Cardiac fibroblast (primary cell): Measurements from ENCODE around the gene LIMA1.
A peak's percentile ranks its signal among the peaks of the same experiment; 100 is the strongest.

Source experiments
- DNase-seq, 2 donors: peaks; one replicate each; pipeline versions ENCODE4 v3.0.0 to v3.0.0-alpha.2; 2010; ENCODE audit warnings: low read depth in 2 of 2
- H3K4me3 ChIP-seq, 2 donors: replicated peaks in 1 of 2; 1 replicate in 1 of 2; 2 replicates in 1 of 2; pipeline ENCODE4 v1.5.1; 2011; ENCODE audit warnings: low read depth in 2 of 2, low read length in 2 of 2, mild to moderate bottlenecking in 2 of 2, moderate library complexity in 1 of 2
- CTCF ChIP-seq: IDR thresholded peaks from one replicate; pipeline ENCODE4 v1.5.1; 2011; ENCODE audit warnings: low read depth, mild to moderate bottlenecking, low read length, inconsistent platforms

LIMA1 gene

GRCh38 chr12:50257236-50258166 lies 25.8 kb downstream of the LIMA1 start:
- no peak for TF ChIP-seq CTCF
- no peak overlapping the region for H3K4me3 ChIP-seq
- DNase-seq: peak; percentile 59 to 77

- no peak overlapping the region for H3K4me3 ChIP-seq
- TF ChIP-seq CTCF: no peak
- DNase-seq: no peak
These were observed 26.6 kb downstream of the LIMA1 start for GRCh38 chr12:50256761-50257160.

- TF ChIP-seq CTCF: no peak
- DNase-seq: no peak
- H3K4me3 ChIP-seq: no peak overlapping the region
These were observed 30.2 kb downstream of the LIMA1 start for GRCh38 chr12:50252977-50253602.

GRCh38 chr12:50251619-50252252 lies 31.6 kb downstream of the LIMA1 start:
- no peak overlapping the region for H3K4me3 ChIP-seq
- no peak for DNase-seq
- TF ChIP-seq CTCF: no peak

DNA sequence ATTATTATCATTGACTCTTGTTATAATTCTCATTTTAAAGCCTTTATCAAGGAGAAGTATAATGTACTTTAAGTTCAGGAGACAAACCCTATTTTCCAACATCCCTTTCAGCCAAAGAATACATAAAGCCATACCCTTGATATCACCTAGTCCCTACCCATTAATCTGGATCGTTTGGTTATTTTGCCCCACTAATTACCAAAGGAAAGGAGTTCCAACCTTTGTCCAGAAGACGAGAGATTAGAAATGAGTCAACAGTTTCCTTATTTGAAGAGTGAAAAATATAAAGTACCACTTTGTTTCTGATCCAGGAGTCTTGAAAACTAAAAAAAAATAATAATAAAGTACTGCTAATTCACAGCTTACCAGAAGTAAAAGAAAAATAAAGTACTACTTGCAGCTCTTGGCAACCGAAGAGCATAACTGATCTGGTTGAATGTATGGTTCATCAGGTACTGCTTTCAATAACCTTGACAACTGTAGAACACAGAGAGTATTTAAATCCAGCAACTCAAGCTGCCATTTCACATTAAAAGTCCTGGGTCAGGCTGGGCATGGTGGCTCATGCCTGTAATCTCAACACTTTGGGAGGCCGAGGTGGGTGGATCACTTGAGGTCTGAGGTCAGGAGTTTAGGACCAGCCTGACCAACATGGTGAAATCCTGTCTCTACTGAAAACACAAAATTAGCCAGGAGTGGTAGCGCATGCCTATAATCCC lies 33.7 kb downstream of the LIMA1 start:
- TF ChIP-seq CTCF: no peak
- DNase-seq: peak in 1 of 2 donors; percentile 32
- no peak overlapping the region for H3K4me3 ChIP-seq

- no peak for TF ChIP-seq CTCF
- H3K4me3 ChIP-seq: no peak overlapping the region
- DNase-seq: peak in 1 of 2 donors; percentile 23
These were observed 34.4 kb downstream of the LIMA1 start for GRCh38 chr12:50248883-50249282.
